Dermis lymphatic vessel endothelial cell (primary cell): ENCODE measurements around the gene SUCNR1. TPM values are rescaled to one million over a fixed set of nuclear protein-coding genes. Genes with fewer than 3 reads are reported as not detected.

Experiments used
- total RNA-seq: library from RNA; depleted of rRNA; stranded (reverse); fragments of >200 nt; gene quantifications from 2 replicates; pipeline ENCODE4 v1.2.1, GENCODE V29; 2014

SUCNR1 gene
- under 0.01 TPM in 1 of 2 replicates, not detected in the other for total RNA-seq

GRCh38 chr3:151873398-151873797 is at the start of gene SUCNR1:
SUCNR1 (plus strand) TSS chr3:151873643; CDS start chr3:151879893, 6,250 bp downstream.

Other genes starting within 250 kb of the SUCNR1 start
- gene AADACL2, start 139.7 kb upstream of the SUCNR1 start, total RNA-seq = not detected in 2 replicates
- not detected in 2 replicates for gene AADAC, start 59.5 kb upstream of the SUCNR1 start, total RNA-seq